ENCODE measurements around the gene WNT4.

Gene WNT4

GRCh38 chr1:22098752-22099151 is 44.1 kb downstream of the WNT4 start:
- no peak for ATAC-seq
- TF ChIP-seq GLIS3 (CRISPR knock-in tag; IDR thresholded peaks at IDR 0.05) (no peak), RARB (CRISPR knock-in tag; IDR thresholded peaks at IDR 0.05) (no peak), ZC3H10 (CRISPR knock-in tag; IDR thresholded peaks at IDR 0.05) (no peak), TOX (CRISPR knock-in tag; IDR thresholded peaks at IDR 0.05; ENCODE audit: borderline replicate concordance) (no peak), ZFP3 (CRISPR knock-in tag; IDR thresholded peaks at IDR 0.05) (no peak), ZNF70 (CRISPR knock-in tag; IDR thresholded peaks at IDR 0.05) (no peak), ZNF565 (CRISPR knock-in tag; conservative IDR thresholded peaks at IDR 0.05; ENCODE audit: low read depth) (no peak), PPARA (CRISPR knock-in tag; IDR thresholded peaks at IDR 0.05; ENCODE audit: borderline replicate concordance) (no peak), ESRRG (CRISPR knock-in tag; IDR thresholded peaks at IDR 0.05) (no peak), ZNF8 (CRISPR knock-in tag; IDR thresholded peaks at IDR 0.05) (no peak), ISL1 (CRISPR knock-in tag; IDR thresholded peaks at IDR 0.05) (no peak), TCF4 (CRISPR knock-in tag; IDR thresholded peaks at IDR 0.05; ENCODE audit: borderline replicate concordance) (no peak)
- TF ChIP-seq, protein P1, sequence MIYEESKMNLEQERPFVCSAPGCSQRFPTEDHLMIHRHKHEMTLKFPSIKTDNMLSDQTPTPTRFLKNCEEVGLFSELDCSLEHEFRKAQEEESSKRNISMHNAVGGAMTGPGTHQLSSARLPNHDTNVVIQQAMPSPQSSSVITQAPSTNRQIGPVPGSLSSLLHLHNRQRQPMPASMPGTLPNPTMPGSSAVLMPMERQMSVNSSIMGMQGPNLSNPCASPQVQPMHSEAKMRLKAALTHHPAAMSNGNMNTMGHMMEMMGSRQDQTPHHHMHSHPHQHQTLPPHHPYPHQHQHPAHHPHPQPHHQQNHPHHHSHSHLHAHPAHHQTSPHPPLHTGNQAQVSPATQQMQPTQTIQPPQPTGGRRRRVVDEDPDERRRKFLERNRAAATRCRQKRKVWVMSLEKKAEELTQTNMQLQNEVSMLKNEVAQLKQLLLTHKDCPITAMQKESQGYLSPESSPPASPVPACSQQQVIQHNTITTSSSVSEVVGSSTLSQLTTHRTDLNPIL (CRISPR knock-in tag; IDR thresholded peaks at IDR 0.05; ENCODE audit: low read depth): no peak
- TF ChIP-seq, protein P2, sequence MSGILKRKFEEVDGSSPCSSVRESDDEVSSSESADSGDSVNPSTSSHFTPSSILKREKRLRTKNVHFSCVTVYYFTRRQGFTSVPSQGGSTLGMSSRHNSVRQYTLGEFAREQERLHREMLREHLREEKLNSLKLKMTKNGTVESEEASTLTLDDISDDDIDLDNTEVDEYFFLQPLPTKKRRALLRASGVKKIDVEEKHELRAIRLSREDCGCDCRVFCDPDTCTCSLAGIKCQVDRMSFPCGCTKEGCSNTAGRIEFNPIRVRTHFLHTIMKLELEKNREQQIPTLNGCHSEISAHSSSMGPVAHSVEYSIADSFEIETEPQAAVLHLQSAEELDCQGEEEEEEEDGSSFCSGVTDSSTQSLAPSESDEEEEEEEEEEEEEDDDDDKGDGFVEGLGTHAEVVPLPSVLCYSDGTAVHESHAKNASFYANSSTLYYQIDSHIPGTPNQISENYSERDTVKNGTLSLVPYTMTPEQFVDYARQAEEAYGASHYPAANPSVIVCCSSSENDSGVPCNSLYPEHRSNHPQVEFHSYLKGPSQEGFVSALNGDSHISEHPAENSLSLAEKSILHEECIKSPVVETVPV (CRISPR knock-in tag; IDR thresholded peaks at IDR 0.05): no peak
- TF ChIP-seq, protein P3, sequence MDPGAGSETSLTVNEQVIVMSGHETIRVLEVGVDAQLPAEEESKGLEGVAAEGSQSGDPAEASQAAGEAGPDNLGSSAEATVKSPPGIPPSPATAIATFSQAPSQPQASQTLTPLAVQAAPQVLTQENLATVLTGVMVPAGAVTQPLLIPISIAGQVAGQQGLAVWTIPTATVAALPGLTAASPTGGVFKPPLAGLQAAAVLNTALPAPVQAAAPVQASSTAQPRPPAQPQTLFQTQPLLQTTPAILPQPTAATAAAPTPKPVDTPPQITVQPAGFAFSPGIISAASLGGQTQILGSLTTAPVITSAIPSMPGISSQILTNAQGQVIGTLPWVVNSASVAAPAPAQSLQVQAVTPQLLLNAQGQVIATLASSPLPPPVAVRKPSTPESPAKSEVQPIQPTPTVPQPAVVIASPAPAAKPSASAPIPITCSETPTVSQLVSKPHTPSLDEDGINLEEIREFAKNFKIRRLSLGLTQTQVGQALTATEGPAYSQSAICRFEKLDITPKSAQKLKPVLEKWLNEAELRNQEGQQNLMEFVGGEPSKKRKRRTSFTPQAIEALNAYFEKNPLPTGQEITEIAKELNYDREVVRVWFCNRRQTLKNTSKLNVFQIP (CRISPR knock-in tag; IDR thresholded peaks at IDR 0.05; ENCODE audit: borderline replicate concordance, low read depth): no peak
- TF ChIP-seq, protein P4, sequence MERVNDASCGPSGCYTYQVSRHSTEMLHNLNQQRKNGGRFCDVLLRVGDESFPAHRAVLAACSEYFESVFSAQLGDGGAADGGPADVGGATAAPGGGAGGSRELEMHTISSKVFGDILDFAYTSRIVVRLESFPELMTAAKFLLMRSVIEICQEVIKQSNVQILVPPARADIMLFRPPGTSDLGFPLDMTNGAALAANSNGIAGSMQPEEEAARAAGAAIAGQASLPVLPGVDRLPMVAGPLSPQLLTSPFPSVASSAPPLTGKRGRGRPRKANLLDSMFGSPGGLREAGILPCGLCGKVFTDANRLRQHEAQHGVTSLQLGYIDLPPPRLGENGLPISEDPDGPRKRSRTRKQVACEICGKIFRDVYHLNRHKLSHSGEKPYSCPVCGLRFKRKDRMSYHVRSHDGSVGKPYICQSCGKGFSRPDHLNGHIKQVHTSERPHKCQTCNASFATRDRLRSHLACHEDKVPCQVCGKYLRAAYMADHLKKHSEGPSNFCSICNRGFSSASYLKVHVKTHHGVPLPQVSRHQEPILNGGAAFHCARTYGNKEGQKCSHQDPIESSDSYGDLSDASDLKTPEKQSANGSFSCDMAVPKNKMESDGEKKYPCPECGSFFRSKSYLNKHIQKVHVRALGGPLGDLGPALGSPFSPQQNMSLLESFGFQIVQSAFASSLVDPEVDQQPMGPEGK (CRISPR knock-in tag; IDR thresholded peaks at IDR 0.05; ENCODE audit: borderline replicate concordance): no peak

DNA sequence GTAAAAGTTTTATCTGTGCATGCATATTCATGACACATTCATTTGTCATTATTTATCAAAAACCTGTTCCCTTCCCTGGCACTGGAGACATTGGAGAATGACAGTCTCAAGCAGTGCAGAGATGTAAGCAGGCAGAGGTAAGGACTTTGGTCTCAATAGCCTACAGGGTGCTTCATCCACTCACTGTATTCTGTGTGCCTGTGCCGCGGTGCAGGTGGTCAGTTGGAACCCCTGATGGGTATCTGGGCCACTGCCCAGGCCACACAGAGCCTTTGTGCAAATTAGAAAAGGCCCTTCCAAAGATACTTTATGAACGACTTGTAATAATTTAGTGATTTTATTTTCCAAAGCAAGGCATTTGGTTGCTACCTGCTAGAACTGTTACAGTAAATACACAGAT is 46.4 kb downstream of the WNT4 start:
- no peak for ATAC-seq
- TF ChIP-seq TSHZ2 (CRISPR knock-in tag; IDR thresholded peaks at IDR 0.05) (no peak), PPARA (CRISPR knock-in tag; IDR thresholded peaks at IDR 0.05; ENCODE audit: borderline replicate concordance) (no peak), CSDC2 (CRISPR knock-in tag; IDR thresholded peaks at IDR 0.05) (no peak), ZFP3 (CRISPR knock-in tag; IDR thresholded peaks at IDR 0.05) (no peak), GLIS3 (CRISPR knock-in tag; IDR thresholded peaks at IDR 0.05) (no peak), TOX (CRISPR knock-in tag; IDR thresholded peaks at IDR 0.05; ENCODE audit: borderline replicate concordance) (no peak), ZNF565 (CRISPR knock-in tag; conservative IDR thresholded peaks at IDR 0.05; ENCODE audit: low read depth) (no peak), ESRRG (CRISPR knock-in tag; IDR thresholded peaks at IDR 0.05) (no peak), ZC3H10 (CRISPR knock-in tag; IDR thresholded peaks at IDR 0.05) (no peak), ARNTL (CRISPR knock-in tag; IDR thresholded peaks at IDR 0.05; ENCODE audit: borderline replicate concordance, low read depth) (no peak), ISL1 (CRISPR knock-in tag; IDR thresholded peaks at IDR 0.05) (no peak), TCF4 (CRISPR knock-in tag; IDR thresholded peaks at IDR 0.05; ENCODE audit: borderline replicate concordance) (no peak)
- TF ChIP-seq, protein P1 (CRISPR knock-in tag; IDR thresholded peaks at IDR 0.05; ENCODE audit: low read depth): no peak
- TF ChIP-seq, protein P4 (CRISPR knock-in tag; IDR thresholded peaks at IDR 0.05; ENCODE audit: borderline replicate concordance): no peak

Data from SK-N-SH treated with all-trans-retinoic acid at 6 μM for 48 hours (cell line).